SKM-1 (cell line): ENCODE results near the gene PRAC1.

ENCODE experiments used
- DNase-seq: peaks from one replicate; lab custom pipeline; 2025; ENCODE audit not compliant: unreplicated experiment; lab: John Stamatoyannopoulos, UW

PRAC1 gene

DNA sequence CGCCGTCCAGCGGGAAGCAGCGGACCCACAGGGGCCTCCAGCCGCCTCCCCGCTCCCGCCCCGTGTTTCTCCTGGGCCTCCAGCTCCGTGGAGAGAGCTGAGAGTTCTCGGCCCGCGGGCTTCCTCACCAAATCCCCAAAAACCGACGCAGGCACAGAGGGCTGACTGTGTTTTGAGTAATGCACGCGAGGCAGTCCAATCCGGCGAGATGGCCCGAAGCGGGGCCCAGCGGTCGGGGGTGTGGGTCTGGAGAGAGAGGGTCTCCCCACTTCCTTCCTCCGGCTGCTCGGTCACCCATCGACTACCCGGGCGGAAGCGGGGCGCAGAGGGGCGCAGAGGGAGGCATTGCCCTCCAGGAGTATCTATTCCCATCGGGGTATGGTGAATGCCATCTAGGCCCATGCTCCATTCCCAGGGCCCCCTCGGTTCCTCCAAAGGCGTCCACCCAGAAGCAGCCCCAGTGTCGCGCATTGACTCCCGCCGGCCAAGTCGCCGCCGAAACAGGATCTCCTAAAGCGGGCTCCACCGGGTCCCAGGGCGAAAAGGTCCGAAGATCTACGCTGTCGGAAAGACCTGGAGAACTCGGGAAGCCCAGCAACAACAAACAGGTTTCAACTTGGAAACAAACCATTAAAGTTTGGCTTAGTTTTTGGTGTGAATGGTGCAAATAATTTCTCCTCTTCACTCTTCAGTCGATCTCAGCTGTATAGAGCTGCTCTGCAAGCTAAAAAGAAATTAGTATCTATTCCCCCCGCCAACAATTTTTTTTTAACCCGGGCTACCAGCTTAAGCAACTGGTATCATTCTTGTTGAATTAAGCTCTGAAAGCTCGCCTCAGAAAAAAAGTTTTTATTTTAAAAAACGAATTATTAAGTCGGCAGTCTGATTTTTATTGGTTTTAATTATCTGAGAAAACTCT, 25.4 kb upstream of the PRAC1 start:
- no peak for DNase-seq

DNA sequence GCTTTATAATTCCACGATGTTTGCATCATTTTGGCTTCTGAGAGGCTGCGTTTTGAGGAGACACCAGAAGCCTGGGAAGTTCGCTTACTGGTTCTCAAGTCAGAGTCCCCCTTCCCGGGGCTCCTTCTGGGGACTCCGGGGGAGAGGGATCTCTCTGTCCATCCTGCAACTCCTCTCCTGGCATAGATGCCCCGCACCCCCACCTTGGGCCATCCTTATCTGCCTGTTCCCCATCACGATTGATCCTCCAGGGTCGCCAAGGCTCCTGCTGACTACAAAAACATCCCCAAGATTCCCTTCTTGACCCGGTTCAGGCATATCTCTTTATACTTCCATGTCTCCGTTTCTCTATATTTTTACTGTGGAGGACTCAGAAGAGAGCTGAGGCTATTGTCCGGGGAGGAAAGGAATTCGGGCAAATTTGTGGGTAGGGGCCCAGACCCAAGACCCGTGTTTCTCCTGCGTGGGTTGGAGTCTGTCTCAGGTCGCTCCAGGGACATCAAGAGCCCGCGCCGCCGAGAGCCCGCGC, 24.7 kb upstream of the PRAC1 start:
- DNase-seq = no peak

- DNase-seq = no peak
Measured at GRCh38 chr17:48745381-48746275, 23.3 kb upstream of the PRAC1 start.

GRCh38 chr17:48740537-48740936, 18.2 kb upstream of the PRAC1 start:
- DNase-seq = no peak

DNA sequence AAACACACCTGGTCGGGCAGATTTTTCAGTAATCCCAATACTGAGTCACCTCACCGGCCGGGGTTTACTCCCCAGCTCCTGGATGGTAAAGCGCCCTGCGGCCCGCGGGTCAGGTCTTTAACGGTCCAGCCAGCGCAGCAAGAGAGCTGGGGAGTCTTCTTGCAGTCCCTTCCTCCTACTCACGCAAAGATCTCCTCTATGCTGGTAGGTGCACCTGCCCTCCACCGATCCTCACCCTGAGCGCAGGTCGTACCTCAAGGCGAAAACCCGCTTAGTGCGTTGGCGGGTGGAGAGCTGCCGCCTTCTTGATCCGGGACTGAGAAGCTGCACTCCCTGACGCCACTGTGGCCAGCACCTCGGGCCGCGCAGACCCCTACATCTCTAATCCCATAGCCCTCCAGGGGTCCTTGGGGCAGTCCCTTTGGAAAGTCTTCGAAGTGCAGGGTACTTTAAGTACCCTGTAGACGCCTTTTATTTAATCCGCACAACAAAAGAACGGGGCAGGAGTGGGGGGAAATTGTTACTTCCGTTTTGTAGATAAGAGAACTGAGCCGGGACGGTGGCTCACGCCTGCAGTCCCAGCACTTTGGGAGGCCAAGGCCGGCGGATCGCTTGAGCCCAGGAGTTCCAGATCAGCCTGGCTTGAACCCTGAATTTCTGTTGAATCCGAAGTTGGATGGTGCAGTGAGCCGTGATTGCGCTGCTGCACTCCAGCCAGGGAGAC, 16.6 kb upstream of the PRAC1 start:
- no peak for DNase-seq

- DNase-seq = no peak
Measured at GRCh38 chr17:48738424-48738802, 16.1 kb upstream of the PRAC1 start.

DNA sequence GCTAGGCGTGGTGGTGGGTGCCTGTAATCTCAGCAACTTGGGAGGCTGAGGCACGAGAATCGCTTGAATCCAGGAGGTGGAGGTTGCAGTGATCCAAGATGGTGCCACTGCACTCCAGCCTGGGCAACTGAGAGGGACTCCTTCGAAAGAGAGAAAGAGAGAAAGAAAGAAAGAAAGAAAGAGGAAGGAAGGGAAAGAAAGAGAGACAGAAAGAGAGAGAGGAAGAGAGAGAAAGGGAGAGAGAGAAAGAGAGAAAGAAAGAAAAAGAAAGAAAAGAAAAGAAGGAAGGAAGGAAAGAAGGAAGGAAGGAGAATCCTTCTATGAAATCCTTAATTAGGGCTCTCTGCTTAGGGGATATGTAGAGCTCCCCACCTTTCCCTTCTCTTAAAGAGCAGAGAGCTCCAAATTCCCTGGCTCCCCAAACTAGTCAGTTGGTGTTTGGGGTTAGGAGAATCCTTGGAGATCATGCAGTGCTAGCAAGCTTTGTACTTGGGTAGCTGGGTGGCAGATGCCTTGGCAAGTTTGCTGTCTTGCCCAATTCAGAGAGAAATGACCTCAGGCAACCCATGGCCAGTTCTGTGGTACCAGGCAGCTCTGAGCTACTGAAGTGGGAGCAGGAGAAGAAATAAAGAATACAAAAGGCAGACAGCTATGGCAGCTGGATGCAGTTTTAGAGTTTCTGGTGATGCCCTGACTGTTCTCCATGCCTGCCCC, 15.2 kb upstream of the PRAC1 start:
- no peak for DNase-seq

- no peak for DNase-seq
Measured at GRCh38 chr17:48735062-48735351, 12.7 kb upstream of the PRAC1 start.

DNA sequence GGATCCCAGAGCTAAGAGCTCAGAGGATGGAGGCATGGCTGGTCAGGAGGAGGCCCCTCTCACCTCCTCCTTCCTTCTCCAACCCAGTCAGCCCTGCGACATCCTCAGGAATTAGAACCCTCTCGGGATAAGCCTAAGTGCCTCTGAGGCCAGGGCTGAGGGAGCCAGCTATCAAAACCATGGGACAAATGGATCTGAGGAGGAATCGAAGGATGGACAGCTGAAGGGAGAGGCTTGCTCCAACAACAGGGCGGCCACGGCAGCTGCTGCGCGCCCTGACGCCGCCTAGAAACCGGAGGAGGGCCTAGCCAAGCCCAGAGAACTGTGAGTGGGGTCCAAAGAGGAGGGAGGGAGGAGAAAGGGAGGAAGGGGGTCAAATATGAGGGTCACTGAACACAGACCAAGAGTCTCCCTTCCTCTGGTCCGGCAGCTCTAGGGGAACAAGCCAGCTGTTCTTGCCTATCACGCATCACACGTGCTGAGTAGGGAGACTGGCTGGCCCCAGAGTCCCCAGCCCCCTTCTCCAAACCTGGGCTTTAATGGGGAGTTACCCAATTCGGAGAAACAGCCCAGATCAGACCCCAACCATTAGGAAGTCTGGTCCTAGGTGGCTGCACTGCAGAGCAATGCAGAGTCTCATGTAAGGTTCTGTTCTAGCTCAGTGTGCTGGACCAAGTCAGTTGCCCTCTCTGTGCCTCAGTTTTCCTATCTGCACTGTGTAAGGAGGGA, 12.2 kb upstream of the PRAC1 start:
- DNase-seq = no peak

DNA sequence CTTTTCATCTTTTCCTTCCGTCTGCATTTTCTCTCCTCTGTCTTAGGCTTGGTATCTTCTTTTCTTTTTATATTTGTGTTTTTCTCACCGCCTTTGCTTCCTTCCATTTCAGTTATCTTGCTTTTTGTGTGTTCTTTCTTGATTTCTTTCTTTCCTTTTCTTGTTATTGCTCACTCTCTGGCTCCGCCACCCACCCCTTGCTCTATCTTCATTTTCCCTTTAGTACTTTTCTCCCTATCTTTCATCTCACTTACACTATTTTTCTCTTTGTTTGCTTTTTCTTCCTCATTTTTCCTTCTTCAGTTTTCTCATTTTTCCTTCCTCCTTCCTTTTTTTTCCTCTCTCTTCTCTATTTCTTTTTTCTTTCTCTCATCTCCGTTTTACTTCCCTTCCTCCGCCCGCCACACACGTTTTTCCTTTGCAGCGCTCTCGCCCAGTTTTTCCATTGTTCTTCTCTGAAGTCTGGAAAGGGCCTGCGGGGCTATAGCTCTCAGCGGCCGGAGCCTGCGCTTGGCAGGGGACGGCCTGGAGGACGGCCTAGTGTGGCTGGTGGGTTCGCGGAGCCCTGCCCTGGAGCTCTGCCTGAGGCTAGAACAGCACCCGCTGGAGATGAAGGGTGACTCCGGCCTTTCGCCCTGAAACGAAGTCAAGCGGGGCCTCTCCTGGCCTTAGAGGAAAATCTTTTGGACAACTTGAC, 11.5 kb upstream of the PRAC1 start:
- no peak for DNase-seq

GRCh38 chr17:48732688-48733629, 10.6 kb upstream of the PRAC1 start:
- DNase-seq = no peak

DNA sequence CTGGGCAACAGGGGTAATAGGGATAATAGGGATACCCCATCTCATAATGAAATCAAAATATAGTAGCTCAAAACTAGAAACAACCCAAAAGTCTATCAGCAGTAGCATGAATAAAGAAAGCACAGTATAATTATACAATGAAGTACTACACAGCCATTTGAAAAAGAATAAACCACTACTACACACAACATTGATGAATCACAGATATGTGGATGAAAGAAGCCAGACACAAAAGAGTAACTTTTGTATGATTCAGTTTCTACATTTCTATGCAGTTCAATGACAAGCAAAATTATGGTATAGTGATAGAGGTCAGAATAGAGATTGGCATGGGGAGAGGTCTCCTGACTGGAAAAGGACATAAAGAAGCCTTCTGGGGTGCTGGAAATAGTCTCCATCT, 9.0 kb upstream of the PRAC1 start:
- DNase-seq = no peak

DNA sequence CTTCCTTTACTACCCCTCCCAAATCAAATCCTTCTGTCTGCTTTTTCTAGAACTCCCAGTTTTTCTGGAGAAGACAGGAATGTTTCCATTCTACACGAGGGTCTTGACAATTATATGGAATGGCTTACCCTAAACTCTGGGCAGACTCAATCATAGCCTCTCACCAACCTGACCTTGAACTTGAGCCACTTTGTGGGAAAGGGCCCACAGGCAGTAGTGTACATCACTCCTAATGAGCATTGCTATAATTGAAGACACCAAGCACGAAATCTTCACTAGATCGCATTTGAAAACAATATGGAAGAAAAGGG, 7.9 kb upstream of the PRAC1 start:
- DNase-seq = no peak

DNA sequence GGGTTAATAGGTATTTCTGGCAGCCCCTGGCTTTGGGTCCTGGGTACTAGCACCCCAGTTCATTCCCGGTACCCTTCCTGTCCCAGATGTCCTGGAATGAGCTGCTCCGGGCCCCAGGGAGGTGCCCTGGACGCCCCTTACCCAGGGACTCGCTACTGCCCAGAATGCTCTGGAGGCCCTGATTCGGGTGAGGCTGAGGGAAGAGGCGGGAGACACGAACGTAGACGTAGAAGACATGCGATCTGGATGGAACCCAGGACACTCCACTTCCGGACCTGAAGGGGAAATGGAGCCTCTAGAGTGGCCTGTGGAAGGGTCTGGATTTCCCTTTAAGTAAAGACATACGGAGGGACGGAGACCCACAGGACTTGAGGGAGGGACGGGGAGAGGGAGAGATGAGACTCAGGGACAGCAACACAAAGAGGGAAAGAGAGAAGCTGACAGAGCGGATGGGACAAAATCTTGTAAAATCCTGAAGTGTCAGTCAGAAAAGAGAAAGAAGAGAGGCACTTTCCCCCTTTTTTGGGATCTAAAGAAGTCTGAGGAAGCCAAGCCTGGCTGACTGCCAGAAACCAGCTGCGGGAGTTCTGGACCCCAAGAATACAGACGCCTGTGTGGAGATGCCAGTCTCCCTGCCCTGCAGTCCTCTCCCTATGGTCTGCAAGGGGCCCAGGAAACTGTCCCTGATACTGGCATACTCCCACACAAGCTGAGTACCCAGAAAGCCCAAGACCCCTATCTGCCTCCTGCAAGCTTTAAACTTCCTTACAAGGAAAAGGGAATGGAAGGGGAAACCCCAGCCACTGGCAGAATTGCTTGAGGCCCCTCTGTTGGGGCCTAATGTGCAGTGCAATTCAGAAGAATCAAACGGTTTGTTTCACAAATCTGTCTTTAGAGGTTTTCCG, 7.3 kb upstream of the PRAC1 start:
- no peak for DNase-seq

DNA sequence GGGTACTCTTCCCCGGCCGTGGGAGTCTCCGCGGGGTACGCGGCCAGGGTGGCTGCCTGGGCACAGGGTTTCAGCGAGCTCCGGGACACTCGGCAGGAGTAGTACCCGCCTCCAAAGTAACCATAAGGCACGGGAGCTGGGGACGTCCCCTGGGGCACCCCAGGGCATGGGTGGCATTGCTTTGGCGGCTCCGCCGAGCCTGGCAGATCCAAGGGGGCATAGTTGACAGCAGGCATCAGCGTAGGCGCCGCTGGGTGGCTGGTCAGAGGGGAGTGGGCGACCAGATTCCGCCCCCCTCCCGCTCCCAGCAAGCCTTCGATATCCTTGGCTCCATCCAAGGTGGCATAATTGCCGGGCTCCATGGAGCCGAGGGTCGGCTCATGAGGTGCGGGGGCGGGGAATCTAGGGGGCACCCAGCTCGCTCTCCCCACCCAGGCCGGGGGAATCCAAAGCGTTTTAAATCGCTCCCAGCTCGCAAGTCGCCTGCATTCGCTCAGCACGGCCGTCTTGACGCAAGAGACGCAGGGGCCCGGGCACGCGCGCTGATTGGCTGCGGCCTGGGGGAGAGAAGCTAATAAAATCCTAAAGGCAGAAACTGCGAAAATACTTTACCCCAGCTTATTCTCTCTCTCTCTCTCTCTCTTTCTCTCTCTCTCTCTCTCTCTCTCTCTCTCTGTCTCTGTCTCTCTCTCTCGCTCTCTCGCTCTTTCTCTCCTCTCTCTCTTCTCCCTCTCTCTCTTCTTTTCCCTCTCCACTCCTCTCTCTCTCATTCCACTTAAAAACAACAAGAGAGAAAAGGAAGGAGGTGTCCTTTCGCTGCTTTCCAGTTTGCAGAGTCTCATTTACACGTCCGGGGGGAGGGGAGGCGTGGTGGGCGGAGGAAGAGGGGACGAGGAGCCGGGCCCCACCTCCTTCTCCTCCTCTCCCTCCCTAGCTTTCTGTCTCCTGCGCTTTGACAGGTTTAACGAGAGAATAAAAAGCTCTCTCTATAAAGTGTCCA, 6.2 kb upstream of the PRAC1 start, which contains the start of gene HOXB13:
Gene HOXB13, minus strand, starts transcription at position 519 of the 1,000 bp plus-strand sequence. Its CDS starts 157 bp downstream, at position 362.
- DNase-seq = no peak
